ENCODE results near the gene SND1.

DNA sequence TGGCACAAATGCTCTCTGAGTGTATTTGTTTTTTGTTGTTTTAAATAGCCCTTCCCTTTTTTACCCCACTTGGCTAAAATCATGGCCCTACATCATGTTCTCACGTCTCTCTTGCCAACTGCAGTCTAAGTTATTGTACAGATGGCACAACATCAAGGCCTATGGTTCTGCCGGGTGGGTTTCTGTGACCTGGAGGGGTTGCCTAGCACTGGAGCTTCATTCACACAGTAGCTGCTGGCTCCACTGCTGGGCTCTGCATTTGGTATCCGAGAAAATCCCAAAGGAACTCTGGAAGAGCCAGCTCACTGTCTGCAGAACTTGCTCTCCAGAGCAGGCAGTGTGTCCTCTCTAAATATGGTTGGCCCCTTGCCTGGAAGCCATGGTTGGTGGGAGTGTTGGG lies 258.7 kb downstream of the SND1 start:
- TF ChIP-seq CTCF (IDR thresholded peaks at IDR 0.05): no peak
- no peak for TF ChIP-seq POLR2A (IDR thresholded peaks at IDR 0.05)
